H9 (cell line): ENCODE measurements around the gene CPNE5. TPM values are rescaled to one million over a fixed set of nuclear protein-coding genes. Genes with fewer than 3 reads are reported as not detected.

ENCODE experiments used
- DNase-seq: peaks from one replicate; pipeline ENCODE4 v3.0.0-alpha.2; 2017
- H2AFZ ChIP-seq: one replicate; pipeline ENCODE4 v1.6.1; 2013; ENCODE audit warnings: mild to moderate bottlenecking, low read length, control low read depth, moderate library complexity
- H2AK5ac ChIP-seq: 2 replicates; pipeline ENCODE4 v1.6.1; 2013; ENCODE audit warnings: low read length, control low read depth, mixed read lengths; ENCODE audit not compliant: insufficient read length
- H2BK120ac ChIP-seq: one replicate; pipeline ENCODE4 v1.6.1; 2013; ENCODE audit warnings: low read depth, mild to moderate bottlenecking, low read length, control low read depth, inconsistent platforms; ENCODE audit not compliant: poor library complexity, severe bottlenecking
- H2BK12ac ChIP-seq: 2 replicates; pipeline ENCODE4 v1.6.1; 2013; ENCODE audit warnings: low read length, control low read depth, mixed read lengths, low read depth; ENCODE audit not compliant: insufficient read length
- H2BK15ac ChIP-seq: 2 replicates; pipeline ENCODE4 v1.6.1; 2013; ENCODE audit warnings: low read depth, low read length, control low read depth
- H2BK20ac ChIP-seq: one replicate; pipeline ENCODE4 v1.6.1; 2013; ENCODE audit warnings: low read depth, mild to moderate bottlenecking, low read length, control low read depth, inconsistent platforms; ENCODE audit not compliant: poor library complexity, severe bottlenecking
- H2BK5ac ChIP-seq: 2 replicates; pipeline ENCODE4 v1.6.1; 2013; ENCODE audit warnings: low read length, control low read depth, mixed read lengths; ENCODE audit not compliant: insufficient read length
- H3K14ac ChIP-seq: 2 replicates; pipeline ENCODE4 v1.6.1; 2013; ENCODE audit warnings: low read length, control low read depth; ENCODE audit not compliant: insufficient read depth
- H3K18ac ChIP-seq: 2 replicates; pipeline ENCODE4 v1.6.1; 2013; ENCODE audit warnings: low read depth, mild to moderate bottlenecking, mixed read lengths, low read length, control low read depth; ENCODE audit not compliant: insufficient read length
- H3K23ac ChIP-seq: 2 replicates; pipeline ENCODE4 v1.6.1; 2013; ENCODE audit warnings: low read length, control low read depth, mixed read lengths, low read depth; ENCODE audit not compliant: insufficient read length
- H3K23me2 ChIP-seq: 2 replicates; pipeline ENCODE4 v1.6.1; 2013; ENCODE audit warnings: low read depth, mild to moderate bottlenecking, mixed read lengths, low read length, control low read depth; ENCODE audit not compliant: insufficient read length, poor library complexity, severe bottlenecking
- H3K27ac ChIP-seq: 2 replicates; pipeline ENCODE4 v1.5.1; 2013; ENCODE audit warnings: low read length, control low read depth, mixed read lengths, low read depth; ENCODE audit not compliant: insufficient read length
- H3K27me3 ChIP-seq: 2 replicates; pipeline ENCODE4 v1.6.1; 2013; ENCODE audit warnings: low read length, control low read depth, inconsistent platforms; ENCODE audit not compliant: insufficient read depth
- H3K4ac ChIP-seq: 2 replicates; pipeline ENCODE4 v1.6.1; 2013; ENCODE audit warnings: low read depth, mild to moderate bottlenecking, control low read depth, inconsistent platforms, low read length, moderate library complexity
- H3K4me1 ChIP-seq: 2 replicates; pipeline ENCODE4 v1.6.1; 2013; ENCODE audit warnings: low read length, control low read depth, inconsistent platforms; ENCODE audit not compliant: insufficient read depth
- H3K4me2 ChIP-seq: 2 replicates; pipeline ENCODE4 v1.6.1; 2013; ENCODE audit warnings: low read length, control low read depth, mixed read lengths; ENCODE audit not compliant: insufficient read length, insufficient read depth
- H3K56ac ChIP-seq: 2 replicates; pipeline ENCODE4 v1.6.1; 2013; ENCODE audit warnings: low read depth, mild to moderate bottlenecking, mixed read lengths, low read length, control low read depth; ENCODE audit not compliant: insufficient read length
- H3K79me1 ChIP-seq: 2 replicates; pipeline ENCODE4 v1.6.1; 2013; ENCODE audit warnings: low read depth, mild to moderate bottlenecking, moderate library complexity, low read length, control low read depth, inconsistent platforms; ENCODE audit not compliant: insufficient read depth, poor library complexity, severe bottlenecking
- H3K79me2 ChIP-seq: 2 replicates; pipeline ENCODE4 v1.6.1; 2013; ENCODE audit warnings: low read length, control low read depth, inconsistent platforms; ENCODE audit not compliant: insufficient read depth
- H3K9ac ChIP-seq: 2 replicates; pipeline ENCODE4 v1.6.1; 2013; ENCODE audit warnings: low read length, control low read depth, mixed read lengths; ENCODE audit not compliant: insufficient read length; ENCODE audit errors: extremely low read depth
- H3K9me3 ChIP-seq: one replicate; pipeline ENCODE4 v1.6.1; 2013; ENCODE audit warnings: low read depth, low read length, inconsistent platforms; ENCODE audit not compliant: control insufficient read depth
- H3T11ph ChIP-seq: one replicate; pipeline ENCODE4 v1.6.1; 2013; ENCODE audit warnings: mild to moderate bottlenecking, low read length, control low read depth, inconsistent platforms
- H4K20me1 ChIP-seq: one replicate; pipeline ENCODE4 v1.6.1; 2013; ENCODE audit not compliant: control insufficient read depth, insufficient read length, insufficient read depth
- H4K5ac ChIP-seq: 2 replicates; pipeline ENCODE4 v1.6.1; 2013; ENCODE audit warnings: low read depth, mild to moderate bottlenecking, mixed read lengths, low read length, control low read depth; ENCODE audit not compliant: insufficient read length
- H4K8ac ChIP-seq: replicated peaks from 2 replicates; pipeline ENCODE4 v1.6.1; 2013; ENCODE audit warnings: low read length, control low read depth, mixed read lengths, low read depth; ENCODE audit not compliant: insufficient read length
- H4K91ac ChIP-seq: 2 replicates; pipeline ENCODE4 v1.6.1; 2013; ENCODE audit warnings: low read depth, mild to moderate bottlenecking, moderate library complexity, mixed read lengths, low read length, control low read depth; ENCODE audit not compliant: insufficient read length
- H3K27ac Mint-ChIP-seq, 3 experiments: 2 replicates in 2 of 3; 3 replicates in 1 of 3; pipeline ENCODE4 v1.8.0; 2020 to 2021; ENCODE audit warnings: mixed read lengths in 3 of 3, mild to moderate bottlenecking in 1 of 3, moderate library complexity in 1 of 3
- H3K27me3 Mint-ChIP-seq: 2 replicates; pipeline ENCODE4 v1.8.0; 2021; ENCODE audit warnings: low read depth, mild to moderate bottlenecking, moderate library complexity, mixed read lengths
- H3K36me3 Mint-ChIP-seq, 3 experiments: 2 replicates in 2 of 3; 3 replicates in 1 of 3; pipeline ENCODE4 v1.8.0; 2020 to 2021; ENCODE audit warnings: low read depth in 3 of 3, mixed read lengths in 3 of 3; ENCODE audit not compliant: insufficient read depth in 1 of 3
- H3K4me1 Mint-ChIP-seq, 2 experiments: 2 replicates each; pipeline ENCODE4 v1.8.0; 2020; ENCODE audit warnings: mixed read lengths in 2 of 2
- H3K4me3 Mint-ChIP-seq, 2 experiments: 2 replicates in 1 of 2; 3 replicates in 1 of 2; pipeline ENCODE4 v1.8.0; 2020 to 2021; ENCODE audit warnings: mild to moderate bottlenecking in 2 of 2, mixed read lengths in 2 of 2, moderate library complexity in 1 of 2
- H3K9me3 Mint-ChIP-seq, 2 experiments: 2 replicates in 1 of 2; 3 replicates in 1 of 2; pipeline ENCODE4 v1.8.0; 2020; ENCODE audit warnings: mild to moderate bottlenecking in 2 of 2, mixed read lengths in 2 of 2, moderate library complexity in 1 of 2
- CTCF ChIP-seq: fragments of 200-600 bp; sonication (generic); conservative IDR thresholded peaks from 3 replicates; pipeline ENCODE4 v1.8.0; 2021; ENCODE audit warnings: antibody characterized with exemption, mild to moderate bottlenecking
- WGBS: extraction: QIAGEN DNeasy Blood & Tissue Kit; methylation state at CpG from one replicate; pipeline ENCODE4 v1.1.7; 2013; ENCODE audit warnings: missing lambda C conversion rate, low lambda C conversion rate, mixed read lengths; ENCODE audit not compliant: insufficient read length; ENCODE audit errors: extremely low coverage; 5-methylcytosine and 5-hydroxymethylcytosine counted together
- total RNA-seq: library from RNA; stranded (reverse); gene quantifications from 2 replicates; pipeline ENCODE4 v1.2.1, GENCODE V29; 2021

CPNE5 gene
- total RNA-seq, 1 experiment from 2014 or later, result 0.52 TPM

- Histone ChIP-seq H3K79me1 (no peaks in the 10 kb centered on the region), H3T11ph (no peak overlapping the region), H2AK5ac (no peak overlapping the region), H3K23me2 (peaks cover 4% of the 10 kb centered on the region), H2AFZ (no peak overlapping the region), H3K79me2 (no peaks in the 10 kb centered on the region), H3K4ac (no peak overlapping the region), H4K91ac (no peak overlapping the region), H3K4me2 (no peak overlapping the region), H3K14ac (no peak overlapping the region), H3K27me3 (no peaks in the 10 kb centered on the region), H3K56ac (no peak overlapping the region), H3K18ac (no peak overlapping the region), H3K9me3 (no peaks in the 10 kb centered on the region), H3K23ac (no peak overlapping the region), H2BK20ac (no peak overlapping the region), H4K8ac (no peak overlapping the region), H2BK15ac (no peak overlapping the region), H4K20me1 (no peaks in the 10 kb centered on the region), H2BK120ac (no peak overlapping the region), H3K27ac (no peak overlapping the region), H2BK12ac (no peak overlapping the region), H4K5ac (no peak overlapping the region), H3K4me1 (no peaks in the 10 kb centered on the region; the same call in 1 of the 2 replicates), H2BK5ac (no peak overlapping the region), H3K9ac (no peak overlapping the region)
- Mint-ChIP-seq H3K36me3 (peaks cover under 1 to 7% (median 5%) of the 10 kb centered on the region in 3 experiments; a peak in 4 of 7 replicates), H3K4me3 (no peak overlapping the region), H3K4me1 (peaks cover 28 to 36% of the 10 kb centered on the region in 2 experiments), H3K9me3 (no peaks in the 10 kb centered on the region), H3K27me3 (peaks cover 10% of the 10 kb centered on the region), H3K27ac (no peak overlapping the region)
- no peak for DNase-seq
- no peak for TF ChIP-seq CTCF
- no CpG with 5 or more reads among the region's 6 CpGs for WGBS
Measured at GRCh38 chr6:36847991-36848390, 8.7 kb upstream of the CPNE5 start.
